Fibroblast of lung (primary cell): ENCODE results near the gene GOLGA3. TPM values are rescaled to one million over a fixed set of nuclear protein-coding genes. Genes with fewer than 3 reads are reported as not detected.

Experiments
- DNase-seq, 2 donors: peaks; one replicate each; pipeline versions ENCODE4 v3.0.0 to v3.0.0-alpha.2; 2010; ENCODE audit warnings: low read depth in 2 of 2
- H2AFZ ChIP-seq: 2 replicates; pipeline ENCODE4 v1.5.1; 2012; ENCODE audit warnings: low read length, control low read depth, inconsistent platforms
- H3K27ac ChIP-seq: 2 replicates; pipeline ENCODE4 v1.5.1; 2011; ENCODE audit warnings: low read length, control low read depth; ENCODE audit not compliant: insufficient read depth
- H3K27me3 ChIP-seq: 2 replicates; pipeline ENCODE4 v1.5.1; 2011; ENCODE audit warnings: mild to moderate bottlenecking, low read length; ENCODE audit not compliant: control insufficient read depth, insufficient read depth
- H3K36me3 ChIP-seq: 2 replicates; pipeline ENCODE4 v1.5.1; 2011; ENCODE audit warnings: low read length; ENCODE audit not compliant: control insufficient read depth, insufficient read depth
- H3K4me1 ChIP-seq: 2 replicates; pipeline ENCODE4 v1.5.1; 2011; ENCODE audit warnings: low read length; ENCODE audit not compliant: control insufficient read depth, insufficient read depth; ENCODE audit errors: extremely low read depth
- H3K4me2 ChIP-seq: 2 replicates; pipeline ENCODE4 v1.5.1; 2011; ENCODE audit warnings: low read length, control low read depth; ENCODE audit not compliant: insufficient read depth; ENCODE audit errors: extremely low read depth
- H3K4me3 ChIP-seq, 4 experiments: fragments of 200-600 bp in 1 of 4; sonication (generic) in 1 of 4; replicated peaks in 1 of 4; 2 replicates each; pipeline ENCODE4 v1.5.1; 2011 to 2016; ENCODE audit warnings: low read length in 4 of 4, low read depth in 3 of 4, mild to moderate bottlenecking in 3 of 4, control low read depth in 2 of 4, inconsistent platforms in 1 of 4, mixed read lengths in 1 of 4; ENCODE audit not compliant: insufficient read depth in 1 of 4; ENCODE audit errors: control extremely low read depth in 1 of 4
- H3K79me2 ChIP-seq: 2 replicates; pipeline ENCODE4 v1.5.1; 2012; ENCODE audit warnings: mild to moderate bottlenecking, low read length, inconsistent platforms; ENCODE audit not compliant: control insufficient read depth, insufficient read depth
- H3K9ac ChIP-seq: 2 replicates; pipeline ENCODE4 v1.5.1; 2011; ENCODE audit warnings: mild to moderate bottlenecking, low read length, control low read depth; ENCODE audit not compliant: insufficient read depth
- H3K9me3 ChIP-seq: 2 replicates; pipeline ENCODE4 v1.5.1; 2012; ENCODE audit warnings: low read depth, low read length; ENCODE audit not compliant: control insufficient read depth, insufficient read depth
- H4K20me1 ChIP-seq: 2 replicates; pipeline ENCODE4 v1.5.1; 2011; ENCODE audit warnings: low read length; ENCODE audit not compliant: control insufficient read depth, insufficient read depth; ENCODE audit errors: extremely low read depth
- EZH2 ChIP-seq: IDR thresholded peaks from 2 replicates; pipeline ENCODE4 v1.5.1; 2012; ENCODE audit warnings: low read length, control low read depth, mild to moderate bottlenecking; ENCODE audit errors: missing control alignments
- polyA plus RNA-seq, 2 donors: library from polyadenylated mRNA; depleted of rRNA in 1 of 2; stranded (reverse) in 1 of 2; unstranded in 1 of 2; fragments of >200 nt; gene quantifications; 2 replicates each; pipeline ENCODE4 v1.2.1, GENCODE V29; 2011 to 2012; ENCODE audit warnings: missing spikeins in 1 of 2
- total RNA-seq: library from RNA; depleted of rRNA; stranded (reverse); fragments of >200 nt; gene quantifications from 2 replicates; pipeline ENCODE4 v1.2.1, GENCODE V29; 2014
- TF ChIP-seq, protein P1 (sequence below), 2 donors: IDR thresholded peaks in 1 of 2; conservative IDR thresholded peaks in 1 of 2; 1 replicate in 1 of 2; 2 replicates in 1 of 2; pipeline ENCODE4 v1.5.1; 2011 to 2012; ENCODE audit warnings: low read length in 2 of 2, control low read depth in 1 of 2, inconsistent platforms in 1 of 2, low read depth in 1 of 2, mild to moderate bottlenecking in 1 of 2

Gene GOLGA3
- total and polyA plus RNA-seq, 2 donors (not counting 1 experiment from before 2014, with no cell fraction given) = 28.3 to 133 TPM

DNA sequence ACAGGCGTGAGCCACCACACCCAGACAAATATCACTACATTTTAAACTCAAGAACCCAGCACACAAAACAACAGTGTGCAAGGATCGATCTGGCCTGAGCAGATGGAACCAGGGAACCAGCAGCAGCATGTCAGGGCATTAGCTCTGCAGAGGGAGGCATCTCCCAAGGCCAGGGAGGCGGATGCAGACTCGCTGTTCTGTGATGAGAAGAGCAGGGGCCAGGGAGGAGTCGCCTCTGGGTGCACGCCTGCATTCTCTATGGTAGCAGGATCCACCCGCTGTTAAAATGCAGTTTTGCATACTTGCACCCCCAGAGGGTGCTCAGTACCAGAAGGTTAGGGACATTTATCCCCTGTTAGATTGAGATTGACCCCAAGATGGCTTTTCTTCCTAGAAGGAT, 100.2 kb downstream of the GOLGA3 start:
- H3K79me2 ChIP-seq = peaks cover 10% of the 10 kb centered on the region
- H3K9ac ChIP-seq = no peak overlapping the region

DNA sequence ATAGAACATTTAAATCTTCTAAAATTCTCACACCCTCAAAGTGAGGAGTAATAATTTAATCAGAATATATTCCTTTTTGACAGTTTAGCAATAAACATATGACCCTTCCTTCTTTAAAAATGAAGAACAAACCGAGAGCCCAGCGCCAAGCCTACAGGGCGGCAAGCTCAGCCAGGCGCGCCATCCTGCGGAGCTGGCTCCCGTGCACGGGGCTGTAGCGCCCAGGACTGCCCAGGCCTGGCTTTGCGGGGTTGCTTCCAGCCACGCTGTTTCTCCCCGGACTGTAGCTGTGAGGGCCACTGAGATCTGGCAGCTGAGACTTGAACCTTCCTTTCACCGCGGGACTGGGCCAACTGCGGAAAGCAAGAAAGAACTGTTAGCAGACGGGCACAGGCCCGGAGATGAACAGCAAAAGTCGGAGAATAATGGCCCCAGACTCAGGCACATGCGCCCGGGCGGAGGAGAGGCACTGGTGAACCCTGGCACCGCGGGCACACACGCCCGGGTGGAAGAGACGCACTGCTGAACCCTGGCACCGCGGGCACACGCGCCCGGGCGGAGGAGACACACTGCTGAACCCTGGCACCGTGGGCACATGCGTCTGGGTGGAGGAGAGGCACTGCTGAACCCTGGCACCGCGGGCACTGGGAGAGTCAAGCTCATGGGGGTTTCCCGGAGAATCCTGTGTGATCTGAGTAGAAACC, 101.4 kb downstream of the GOLGA3 start:
- Histone ChIP-seq H3K27ac (no peak overlapping the region), H2AFZ (no peak overlapping the region), H3K27me3 (no peaks in the 10 kb centered on the region), H4K20me1 (no peaks in the 10 kb centered on the region), H3K4me3 (no peak overlapping the region), H3K9me3 (no peaks in the 10 kb centered on the region), H3K4me2 (no peak overlapping the region), H3K9ac (no peak overlapping the region), H3K4me1 (no peaks in the 10 kb centered on the region), H3K79me2 (peaks cover 15% of the 10 kb centered on the region), H3K36me3 (peaks cover 42% of the 10 kb centered on the region)
- DNase-seq = no peak
- no peak for TF ChIP-seq EZH2
- TF ChIP-seq, protein P1, sequence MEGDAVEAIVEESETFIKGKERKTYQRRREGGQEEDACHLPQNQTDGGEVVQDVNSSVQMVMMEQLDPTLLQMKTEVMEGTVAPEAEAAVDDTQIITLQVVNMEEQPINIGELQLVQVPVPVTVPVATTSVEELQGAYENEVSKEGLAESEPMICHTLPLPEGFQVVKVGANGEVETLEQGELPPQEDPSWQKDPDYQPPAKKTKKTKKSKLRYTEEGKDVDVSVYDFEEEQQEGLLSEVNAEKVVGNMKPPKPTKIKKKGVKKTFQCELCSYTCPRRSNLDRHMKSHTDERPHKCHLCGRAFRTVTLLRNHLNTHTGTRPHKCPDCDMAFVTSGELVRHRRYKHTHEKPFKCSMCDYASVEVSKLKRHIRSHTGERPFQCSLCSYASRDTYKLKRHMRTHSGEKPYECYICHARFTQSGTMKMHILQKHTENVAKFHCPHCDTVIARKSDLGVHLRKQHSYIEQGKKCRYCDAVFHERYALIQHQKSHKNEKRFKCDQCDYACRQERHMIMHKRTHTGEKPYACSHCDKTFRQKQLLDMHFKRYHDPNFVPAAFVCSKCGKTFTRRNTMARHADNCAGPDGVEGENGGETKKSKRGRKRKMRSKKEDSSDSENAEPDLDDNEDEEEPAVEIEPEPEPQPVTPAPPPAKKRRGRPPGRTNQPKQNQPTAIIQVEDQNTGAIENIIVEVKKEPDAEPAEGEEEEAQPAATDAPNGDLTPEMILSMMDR (conservative IDR thresholded peaks at IDR 0.05 in 1 of 2, IDR thresholded peaks at IDR 0.05 in 1 of 2; ENCODE audit: low read depth in 1 of 2, low read length in 2 of 2) = no peak

More for the DNA sequence above, 100.2 kb downstream of the GOLGA3 start:
- H2AFZ ChIP-seq = no peak overlapping the region
- H3K4me1 ChIP-seq = no peaks in the 10 kb centered on the region
- no peak for DNase-seq
- TF ChIP-seq EZH2 = no peak
- TF ChIP-seq, protein P1 (conservative IDR thresholded peaks at IDR 0.05 in 1 of 2, IDR thresholded peaks at IDR 0.05 in 1 of 2; ENCODE audit: low read depth in 1 of 2, low read length in 2 of 2) = no peak
- peaks cover 44% of the 10 kb centered on the region for H3K36me3 ChIP-seq
- H3K27ac ChIP-seq = no peak overlapping the region
- H3K27me3 ChIP-seq = no peaks in the 10 kb centered on the region
- no peaks in the 10 kb centered on the region for H4K20me1 ChIP-seq
- no peak overlapping the region for H3K4me2 ChIP-seq
- no peak overlapping the region for H3K4me3 ChIP-seq
- no peaks in the 10 kb centered on the region for H3K9me3 ChIP-seq

DNA sequence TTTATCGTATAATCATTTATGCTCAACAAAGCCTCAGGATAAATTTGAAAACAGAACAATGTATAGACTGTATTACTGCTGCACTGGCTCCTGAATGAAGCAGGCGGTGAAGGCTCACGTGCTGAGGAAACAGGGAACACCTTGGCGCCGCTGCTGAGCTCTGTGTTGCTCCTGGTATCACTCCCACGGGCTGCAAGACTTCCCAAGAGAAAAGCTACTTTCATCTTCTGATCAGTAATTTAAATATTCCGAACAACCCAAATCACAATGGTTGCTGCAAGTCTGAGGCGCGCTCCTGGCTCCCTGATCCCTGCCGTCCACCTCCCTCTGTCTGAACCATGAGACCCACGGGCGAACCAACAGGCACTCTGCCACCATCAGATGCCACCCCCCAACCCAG, 102.3 kb downstream of the GOLGA3 start:
- H3K9me3 ChIP-seq = no peaks in the 10 kb centered on the region
- H3K4me2 ChIP-seq = no peak overlapping the region
- H3K4me1 ChIP-seq = no peaks in the 10 kb centered on the region
- peaks cover 42% of the 10 kb centered on the region for H3K36me3 ChIP-seq
- no peaks in the 10 kb centered on the region for H3K27me3 ChIP-seq
- no peak overlapping the region for H3K9ac ChIP-seq
- no peak for DNase-seq
- TF ChIP-seq, protein P1 (conservative IDR thresholded peaks at IDR 0.05 in 1 of 2, IDR thresholded peaks at IDR 0.05 in 1 of 2; ENCODE audit: low read depth in 1 of 2, low read length in 2 of 2) = no peak
- no peak for TF ChIP-seq EZH2
- H3K4me3 ChIP-seq = no peak overlapping the region
- H4K20me1 ChIP-seq = no peaks in the 10 kb centered on the region
- peaks cover 15% of the 10 kb centered on the region for H3K79me2 ChIP-seq
- no peak overlapping the region for H3K27ac ChIP-seq
- no peak overlapping the region for H2AFZ ChIP-seq
